Activated CD8-positive, alpha-beta memory T cell treated with anti-CD3 and anti-CD28 coated beads, Interleukin-2, amount 10 ng/mL, durations not matched to agents 7 days and 5 days (primary cell): ENCODE results near the gene MEI1. TPM values are rescaled to one million over a fixed set of nuclear protein-coding genes. Genes with fewer than 3 reads are reported as not detected.
A peak's percentile ranks its signal among the peaks of the same experiment; 100 is the strongest.

Source experiments
- ATAC-seq: fragments of 150-1000 bp; cut with Tn5 transposase; one replicate; pipeline ENCODE4 v1.10.0; 2021; ENCODE audit warnings: moderate library complexity
- CTCF ChIA-PET: fragments of 350-600 bp; sonication (Branson Sonifier 250); formaldehyde crosslinking; loops from one replicate; lab custom pipeline; 2021; ENCODE audit warnings: antibody characterized with exemption; lab: Charles Lee
- DNase-seq: peaks from one replicate; pipeline ENCODE4 v3.0.0-alpha.2; 2020
- H3K27ac Mint-ChIP-seq: one replicate; pipeline ENCODE4 v1.8.0; 2021; ENCODE audit warnings: mild to moderate bottlenecking, mixed read lengths
- H3K27me3 Mint-ChIP-seq: one replicate; pipeline ENCODE4 v1.8.0; 2021; ENCODE audit warnings: mixed read lengths
- H3K36me3 Mint-ChIP-seq: one replicate; pipeline ENCODE4 v1.8.0; 2021; ENCODE audit warnings: mild to moderate bottlenecking, mixed read lengths
- H3K4me1 Mint-ChIP-seq: one replicate; pipeline ENCODE4 v1.8.0; 2021; ENCODE audit warnings: mixed read lengths
- H3K4me3 Mint-ChIP-seq: one replicate; pipeline ENCODE4 v1.8.0; 2021; ENCODE audit warnings: mild to moderate bottlenecking, moderate library complexity, mixed read lengths
- H3K9me3 Mint-ChIP-seq: one replicate; pipeline ENCODE4 v1.8.0; 2022; ENCODE audit warnings: low read depth, mixed read lengths
- total RNA-seq, 2 experiments: library from RNA; stranded (reverse); gene quantifications; one replicate each; pipeline ENCODE4 v1.2.3, GENCODE V29; 2021

Gene MEI1
- total RNA-seq, 2 experiments from 2014 or later = 37.3 to 45.9 TPM

GRCh38 chr22:41812805-41813545 is 113.7 kb downstream of the MEI1 start:
- ATAC-seq (no peak), DNase-seq (no peak)
- no peak overlapping the region for H3K27ac Mint-ChIP-seq
- CTCF ChIA-PET = no interaction called here
- H3K4me1 Mint-ChIP-seq = peaks cover 2% of the 10 kb centered on the region
- H3K4me3 Mint-ChIP-seq = no peak overlapping the region
- H3K36me3 Mint-ChIP-seq = peaks cover 31% of the 10 kb centered on the region
- no peaks in the 10 kb centered on the region for H3K9me3 Mint-ChIP-seq
- H3K27me3 Mint-ChIP-seq = no peaks in the 10 kb centered on the region

DNA sequence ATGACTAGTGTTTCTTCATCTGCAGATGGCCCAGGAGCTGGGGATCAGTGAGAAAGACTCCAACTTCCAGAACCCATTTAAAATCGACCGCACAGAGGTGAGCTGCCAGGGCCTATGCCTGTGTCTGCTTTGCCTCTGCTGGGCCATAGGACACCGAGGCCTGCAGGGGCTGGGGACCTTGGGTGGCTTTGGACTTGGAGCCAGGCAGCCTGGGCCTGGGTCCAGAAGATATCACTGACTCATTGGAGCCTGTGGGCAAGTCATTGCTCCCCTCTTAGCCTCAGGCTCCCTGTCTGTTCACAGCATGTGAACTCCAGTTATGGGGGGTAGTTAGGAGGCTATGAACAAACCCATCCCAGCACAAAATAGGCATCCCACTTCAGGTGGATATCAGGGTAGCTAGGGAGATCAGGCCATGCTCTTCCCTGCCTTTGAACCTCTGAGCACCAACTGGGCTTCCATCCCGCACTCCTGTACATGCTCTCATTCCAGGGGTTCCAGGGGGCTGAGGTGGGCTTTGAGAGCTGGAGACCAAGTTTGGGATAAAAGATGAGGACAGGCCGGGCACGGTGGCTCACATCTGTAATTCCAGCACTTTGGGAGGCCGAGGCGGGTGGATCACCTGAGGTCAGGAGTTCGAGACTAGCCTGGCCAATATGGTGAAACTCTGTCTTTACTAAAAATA is 114.6 kb downstream of the MEI1 start:
- peaks cover 31% of the 10 kb centered on the region for H3K36me3 Mint-ChIP-seq
- DNase-seq (no peak), ATAC-seq (no peak)
- no peaks in the 10 kb centered on the region for H3K9me3 Mint-ChIP-seq
- peaks cover 2% of the 10 kb centered on the region for H3K4me1 Mint-ChIP-seq
- no peak overlapping the region for H3K27ac Mint-ChIP-seq
- CTCF ChIA-PET = no interaction called here
- no peak overlapping the region for H3K4me3 Mint-ChIP-seq
- H3K27me3 Mint-ChIP-seq = no peaks in the 10 kb centered on the region

GRCh38 chr22:41815716-41816115 is 116.4 kb downstream of the MEI1 start:
- Mint-ChIP-seq H3K36me3 (peaks cover 22% of the 10 kb centered on the region), H3K4me1 (peaks cover 4% of the 10 kb centered on the region), H3K27ac (no peak overlapping the region), H3K4me3 (no peak overlapping the region), H3K27me3 (no peaks in the 10 kb centered on the region), H3K9me3 (no peaks in the 10 kb centered on the region)
- CTCF ChIA-PET = no interaction called here
- DNase-seq = no peak
- no peak for ATAC-seq

- Mint-ChIP-seq H3K27me3 (no peaks in the 10 kb centered on the region), H3K4me3 (no peak overlapping the region), H3K36me3 (peaks cover 22% of the 10 kb centered on the region), H3K9me3 (no peaks in the 10 kb centered on the region), H3K4me1 (peaks cover 7% of the 10 kb centered on the region), H3K27ac (no peak overlapping the region)
- CTCF ChIA-PET = no interaction called here
- ATAC-seq (no peak), DNase-seq (no peak)
Measured at GRCh38 chr22:41816241-41816640, 116.9 kb downstream of the MEI1 start.

GRCh38 chr22:41816871-41817270 is 117.6 kb downstream of the MEI1 start:
- Mint-ChIP-seq H3K36me3 (peaks cover 19% of the 10 kb centered on the region), H3K27me3 (no peaks in the 10 kb centered on the region), H3K9me3 (no peaks in the 10 kb centered on the region), H3K27ac (no peak overlapping the region), H3K4me1 (peaks cover 13% of the 10 kb centered on the region), H3K4me3 (no peak overlapping the region)
- CTCF ChIA-PET = no interaction called here
- DNase-seq (no peak), ATAC-seq (no peak)

GRCh38 chr22:41818011-41818410 is 118.7 kb downstream of the MEI1 start:
- DNase-seq = no peak

GRCh38 chr22:41818596-41818995 is 119.3 kb downstream of the MEI1 start:
- ATAC-seq (no peak), DNase-seq (no peak)
- peaks cover 24% of the 10 kb centered on the region for H3K4me1 Mint-ChIP-seq
- H3K4me3 Mint-ChIP-seq = no peak overlapping the region
- peaks cover 19% of the 10 kb centered on the region for H3K36me3 Mint-ChIP-seq
- no peak overlapping the region for H3K27ac Mint-ChIP-seq
- H3K27me3 Mint-ChIP-seq = no peaks in the 10 kb centered on the region
- CTCF ChIA-PET = interaction anchor here (0.9 to 1.0 kb wide), 2 partner anchors 121 to 122 kb away, joined by 3 to 4 read pairs; no protein-coding TSS in a partner anchor
- H3K9me3 Mint-ChIP-seq = no peaks in the 10 kb centered on the region

More at GRCh38 chr22:41818011-41818410, 118.7 kb downstream of the MEI1 start:
- no peak overlapping the region for H3K4me3 Mint-ChIP-seq
- no peaks in the 10 kb centered on the region for H3K27me3 Mint-ChIP-seq
- peaks cover 24% of the 10 kb centered on the region for H3K4me1 Mint-ChIP-seq
- no peaks in the 10 kb centered on the region for H3K9me3 Mint-ChIP-seq
- peaks cover 19% of the 10 kb centered on the region for H3K36me3 Mint-ChIP-seq
- CTCF ChIA-PET = interaction anchor here (1.0 kb wide), 1 partner anchor 123 kb away, joined by 4 read pairs; no protein-coding TSS in a partner anchor
- H3K27ac Mint-ChIP-seq = no peak overlapping the region
- no peak for ATAC-seq

GRCh38 chr22:41819257-41819656 is 120.0 kb downstream of the MEI1 start:
- no peak overlapping the region for H3K4me3 Mint-ChIP-seq

GRCh38 chr22:41820447-41820846 is 121.1 kb downstream of the MEI1 start:
- Mint-ChIP-seq H3K36me3 (peaks cover 15% of the 10 kb centered on the region), H3K27me3 (no peaks in the 10 kb centered on the region), H3K27ac (no peak overlapping the region), H3K4me3 (no peak overlapping the region), H3K9me3 (no peaks in the 10 kb centered on the region), H3K4me1 (peaks cover 24% of the 10 kb centered on the region)
- ATAC-seq (no peak), DNase-seq (no peak)
- CTCF ChIA-PET = interaction anchor here (0.6 kb wide), 2 partner anchors 41 to 121 kb away, joined by 3 to 4 read pairs; no protein-coding TSS in a partner anchor

More at GRCh38 chr22:41819257-41819656, 120.0 kb downstream of the MEI1 start:
- Mint-ChIP-seq H3K36me3 (peaks cover 21% of the 10 kb centered on the region), H3K27me3 (no peaks in the 10 kb centered on the region), H3K9me3 (no peaks in the 10 kb centered on the region), H3K4me1 (peaks cover 24% of the 10 kb centered on the region), H3K27ac (no peak overlapping the region)
- ATAC-seq = no peak
- DNase-seq = no peak
- CTCF ChIA-PET = interaction anchor here (0.9 kb wide), 1 partner anchor 122 kb away, joined by 3 read pairs; no protein-coding TSS in a partner anchor

- DNase-seq (no peak), ATAC-seq (no peak)
- peaks cover 21% of the 10 kb centered on the region for H3K4me1 Mint-ChIP-seq
- no peak overlapping the region for H3K4me3 Mint-ChIP-seq
- no peaks in the 10 kb centered on the region for H3K9me3 Mint-ChIP-seq
- no peaks in the 10 kb centered on the region for H3K27me3 Mint-ChIP-seq
- peak overlapping the region; percentile 73 for H3K27ac Mint-ChIP-seq
- H3K36me3 Mint-ChIP-seq = peaks cover 12% of the 10 kb centered on the region
- CTCF ChIA-PET = interaction anchor here (0.9 to 2.4 kb wide), 14 partner anchors 10 to 125 kb away, joined by 3 to 13 read pairs (median 6); partner anchors contain the start of genes CENPM and SREBF2
Measured at GRCh38 chr22:41821471-41822316, 122.4 kb downstream of the MEI1 start.

DNA sequence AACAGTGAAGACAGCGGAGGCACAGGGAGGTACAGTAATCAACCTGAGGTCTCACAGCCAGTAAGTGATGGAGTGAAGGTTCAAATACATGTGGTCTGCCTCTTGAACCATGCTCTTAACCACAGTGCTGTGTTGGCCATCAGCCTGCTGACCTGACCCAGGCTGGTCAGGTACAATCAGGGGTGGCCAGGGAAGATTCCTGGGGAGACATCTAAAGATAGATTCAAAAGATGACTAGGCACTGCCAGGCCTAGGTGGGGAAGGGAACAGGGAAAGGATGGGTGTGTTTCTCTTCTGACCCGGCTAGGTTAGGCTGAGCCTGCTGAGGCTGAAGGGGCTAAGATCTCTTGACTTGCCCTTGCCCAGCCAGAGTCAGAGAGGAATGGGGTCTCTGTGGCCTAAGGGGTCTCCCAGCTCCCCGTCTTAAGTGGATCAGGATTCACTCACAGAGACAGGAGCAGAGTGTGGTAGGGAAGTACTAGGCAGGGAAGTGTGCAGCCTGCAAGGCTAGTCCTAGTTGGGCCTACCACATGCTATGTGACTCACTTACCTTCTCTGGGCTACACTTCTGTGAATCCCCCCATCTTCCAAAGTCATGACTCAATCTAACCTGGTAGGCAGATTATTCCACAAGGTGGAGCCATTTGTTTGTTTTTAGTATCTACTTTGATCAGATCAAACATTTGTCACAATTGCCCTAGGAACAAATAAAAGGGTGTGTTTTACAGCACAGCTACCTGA is 123.2 kb downstream of the MEI1 start:
- Mint-ChIP-seq H3K9me3 (no peaks in the 10 kb centered on the region), H3K27ac (peak overlapping the region; percentile 73), H3K4me1 (peaks cover 23% of the 10 kb centered on the region), H3K36me3 (peaks cover 11% of the 10 kb centered on the region), H3K27me3 (no peaks in the 10 kb centered on the region), H3K4me3 (no peak overlapping the region)
- CTCF ChIA-PET = interaction anchor here (0.9 to 2.4 kb wide), 17 partner anchors 9 to 125 kb away, joined by 3 to 13 read pairs (median 5); partner anchors contain the start of genes CENPM, MEI1 and SREBF2
- peak; percentile 54 for DNase-seq
- ATAC-seq = peak; percentile 84

- no peaks in the 10 kb centered on the region for H3K27me3 Mint-ChIP-seq
- DNase-seq (no peak), ATAC-seq (no peak)
- no peak overlapping the region for H3K27ac Mint-ChIP-seq
- H3K36me3 Mint-ChIP-seq = peaks cover 11% of the 10 kb centered on the region
- H3K9me3 Mint-ChIP-seq = no peaks in the 10 kb centered on the region
- CTCF ChIA-PET = no interaction called here
- H3K4me3 Mint-ChIP-seq = no peak overlapping the region
- peaks cover 28% of the 10 kb centered on the region for H3K4me1 Mint-ChIP-seq
Measured at GRCh38 chr22:41823797-41824196, 124.5 kb downstream of the MEI1 start.
